Gastroesophageal sphincter (tissue), 4 donors: ENCODE measurements around the gene FHIT. TPM values are rescaled to one million over a fixed set of nuclear protein-coding genes. Genes with fewer than 3 reads are reported as not detected.

Experiments
- ATAC-seq: fragments of 150-250 bp; one replicate; pipeline ENCODE4 v1.9.1; 2016; ENCODE audit warnings: mild to moderate bottlenecking, moderate library complexity
- H3K27ac ChIP-seq, 4 donors: fragments of 200-600 bp; sonication (generic) in 3 of 4; 1 replicate in 3 of 4; 2 replicates in 1 of 4; pipeline ENCODE4 v1.5.1; 2016 to 2019
- H3K27me3 ChIP-seq: fragments of 200-600 bp; sonication (generic); one replicate; pipeline ENCODE4 v1.5.1; 2019
- H3K36me3 ChIP-seq, 2 donors: fragments of 200-600 bp; sonication (generic); one replicate each; pipeline ENCODE4 v1.5.1; 2019; ENCODE audit warnings: control low read depth in 1 of 2
- H3K4me1 ChIP-seq, 3 donors: fragments of 200-600 bp; sonication (generic); 1 replicate in 2 of 3; 2 replicates in 1 of 3; pipeline ENCODE4 v1.5.1; 2016 to 2019; ENCODE audit warnings: control low read depth in 2 of 3
- H3K4me3 ChIP-seq, 2 donors: fragments of 200-600 bp; sonication (generic); one replicate each; pipeline ENCODE4 v1.5.1; 2019; ENCODE audit warnings: mild to moderate bottlenecking in 1 of 2, moderate library complexity in 1 of 2
- H3K9me3 ChIP-seq, 3 donors: fragments of 200-600 bp; sonication (generic); one replicate each; pipeline ENCODE4 v1.5.1; 2017 to 2019; ENCODE audit warnings: control low read depth in 2 of 3
- CTCF ChIP-seq, 4 experiments: fragments of 200-600 bp in 2 of 4; fragments of 450-650 bp in 2 of 4; sonication (generic) in 1 of 4; IDR thresholded peaks; one replicate each; pipeline ENCODE4 v1.5.1; 2017 to 2019; ENCODE audit warnings: antibody characterized with exemption in 4 of 4, mild to moderate bottlenecking in 2 of 4, moderate library complexity in 2 of 4
- EP300 ChIP-seq: sonication (generic); formaldehyde crosslinking; IDR thresholded peaks from one replicate; pipeline ENCODE4 v1.6.1; 2017; ENCODE audit warnings: antibody characterized with exemption, mild to moderate bottlenecking
- POLR2A ChIP-seq, 2 donors: fragments of 450-650 bp; IDR thresholded peaks; one replicate each; pipeline ENCODE4 v1.6.1; 2017; ENCODE audit warnings: antibody characterized with exemption in 2 of 2, mild to moderate bottlenecking in 2 of 2, moderate library complexity in 1 of 2
- POLR2AphosphoS5 ChIP-seq: sonication (generic); formaldehyde crosslinking; IDR thresholded peaks from one replicate; pipeline ENCODE4 v1.6.1; 2017; ENCODE audit warnings: antibody characterized with exemption
- WGBS, 2 donors: methylation state at CpG; one replicate each; pipeline ENCODE4 v1.1.5; 2018; ENCODE audit warnings: low coverage in 1 of 2; 5-methylcytosine and 5-hydroxymethylcytosine counted together
- total RNA-seq, 4 donors: library from RNA; depleted of rRNA; stranded (reverse); fragments of >200 nt; gene quantifications; one replicate each; pipeline ENCODE4 v1.1.0, GENCODE V29; 2016

FHIT gene
- total RNA-seq, 4 donors from 2014 or later = 1.4 to 7.3 (median 3.9) TPM

GRCh38 chr3:60107275-60107674 is 1144.0 kb downstream of the FHIT start:
- TF ChIP-seq POLR2AphosphoS5 = no peak
- no peak for TF ChIP-seq CTCF (IDR thresholded peaks at IDR 0.05)
- TF ChIP-seq EP300 = no peak
- no peak for TF ChIP-seq POLR2A (IDR thresholded peaks at IDR 0.05)
- Histone ChIP-seq H3K27ac (no peak overlapping the region), H3K36me3 (no peaks in the 10 kb centered on the region), H3K9me3 (no peaks in the 10 kb centered on the region), H3K4me3 (no peak overlapping the region), H3K27me3 (no peaks in the 10 kb centered on the region), H3K4me1 (no peaks in the 10 kb centered on the region)
- WGBS, 2 donors = 96% methylated on average over 2 of the region's 2 CpGs
- no peak for ATAC-seq

GRCh38 chr3:60102154-60102553 is 1149.1 kb downstream of the FHIT start:
- Histone ChIP-seq H3K27me3 (no peaks in the 10 kb centered on the region), H3K4me3 (no peak overlapping the region), H3K9me3 (no peaks in the 10 kb centered on the region), H3K36me3 (no peaks in the 10 kb centered on the region), H3K27ac (no peak overlapping the region), H3K4me1 (no peaks in the 10 kb centered on the region)
- TF ChIP-seq POLR2A (IDR thresholded peaks at IDR 0.05) = no peak
- 85 to 89% methylated on average over 4 of the region's 4 CpGs for WGBS, 2 donors
- ATAC-seq = no peak

- no peak for ATAC-seq
- Histone ChIP-seq H3K4me1 (no peaks in the 10 kb centered on the region), H3K4me3 (no peak overlapping the region), H3K27ac (no peak overlapping the region), H3K9me3 (no peaks in the 10 kb centered on the region), H3K36me3 (no peaks in the 10 kb centered on the region), H3K27me3 (no peaks in the 10 kb centered on the region)
- TF ChIP-seq CTCF (IDR thresholded peaks at IDR 0.05) (no peak), POLR2A (IDR thresholded peaks at IDR 0.05) (no peak), POLR2AphosphoS5 (no peak), EP300 (no peak)
- 79 to 80% methylated on average over 1 to 4 of the region's 4 CpGs for WGBS, 2 donors
Measured at GRCh38 chr3:60101621-60102020, 1149.6 kb downstream of the FHIT start.

- no peak overlapping the region for H3K27ac ChIP-seq
- peaks cover 0 to 9% (median 0%) of the 10 kb centered on the region in 3 donors for H3K9me3 ChIP-seq
- 79 to 90% methylated on average over 5 of the region's 5 CpGs for WGBS, 2 donors
- H3K27me3 ChIP-seq = no peaks in the 10 kb centered on the region
- H3K4me3 ChIP-seq = no peak overlapping the region
- H3K36me3 ChIP-seq = no peaks in the 10 kb centered on the region
- no peak for TF ChIP-seq EP300
- no peak for ATAC-seq
- H3K4me1 ChIP-seq = no peaks in the 10 kb centered on the region
Measured at GRCh38 chr3:60096403-60096802, 1154.8 kb downstream of the FHIT start.

- TF ChIP-seq POLR2AphosphoS5 (no peak), EP300 (no peak), CTCF (IDR thresholded peaks at IDR 0.05) (no peak), POLR2A (IDR thresholded peaks at IDR 0.05) (no peak)
- Histone ChIP-seq H3K27me3 (no peaks in the 10 kb centered on the region), H3K4me3 (no peak overlapping the region), H3K36me3 (no peaks in the 10 kb centered on the region), H3K4me1 (no peaks in the 10 kb centered on the region), H3K9me3 (peaks cover 0 to 9% (median 0%) of the 10 kb centered on the region in 3 donors), H3K27ac (no peak overlapping the region)
- no peak for ATAC-seq
- WGBS, 2 donors = 94% methylated on average over 2 to 5 of the region's 6 CpGs
Measured at GRCh38 chr3:60095930-60096329, 1155.3 kb downstream of the FHIT start.

- no peak for ATAC-seq
- H3K4me3 ChIP-seq = no peak overlapping the region
- 45 to 56% methylated on average over 4 of the region's 4 CpGs for WGBS, 2 donors
- no peaks in the 10 kb centered on the region for H3K36me3 ChIP-seq
- H3K9me3 ChIP-seq = peaks cover 0 to 9% (median 0%) of the 10 kb centered on the region in 3 donors
- TF ChIP-seq POLR2A (IDR thresholded peaks at IDR 0.05) = no peak
- no peak for TF ChIP-seq POLR2AphosphoS5
- no peak for TF ChIP-seq EP300
- no peak for TF ChIP-seq CTCF (IDR thresholded peaks at IDR 0.05)
- H3K27me3 ChIP-seq = no peaks in the 10 kb centered on the region
- no peaks in the 10 kb centered on the region for H3K4me1 ChIP-seq
- no peak overlapping the region for H3K27ac ChIP-seq
Measured at GRCh38 chr3:60095516-60095915, 1155.7 kb downstream of the FHIT start.
